Measurements from ENCODE around the gene PCSK4.
"Not testable (repeated sequence)": the region's sequence is repeated elsewhere in the genome, so short reads cannot be mapped to it uniquely, and the experiment has no call there.

PCSK4 gene

DNA sequence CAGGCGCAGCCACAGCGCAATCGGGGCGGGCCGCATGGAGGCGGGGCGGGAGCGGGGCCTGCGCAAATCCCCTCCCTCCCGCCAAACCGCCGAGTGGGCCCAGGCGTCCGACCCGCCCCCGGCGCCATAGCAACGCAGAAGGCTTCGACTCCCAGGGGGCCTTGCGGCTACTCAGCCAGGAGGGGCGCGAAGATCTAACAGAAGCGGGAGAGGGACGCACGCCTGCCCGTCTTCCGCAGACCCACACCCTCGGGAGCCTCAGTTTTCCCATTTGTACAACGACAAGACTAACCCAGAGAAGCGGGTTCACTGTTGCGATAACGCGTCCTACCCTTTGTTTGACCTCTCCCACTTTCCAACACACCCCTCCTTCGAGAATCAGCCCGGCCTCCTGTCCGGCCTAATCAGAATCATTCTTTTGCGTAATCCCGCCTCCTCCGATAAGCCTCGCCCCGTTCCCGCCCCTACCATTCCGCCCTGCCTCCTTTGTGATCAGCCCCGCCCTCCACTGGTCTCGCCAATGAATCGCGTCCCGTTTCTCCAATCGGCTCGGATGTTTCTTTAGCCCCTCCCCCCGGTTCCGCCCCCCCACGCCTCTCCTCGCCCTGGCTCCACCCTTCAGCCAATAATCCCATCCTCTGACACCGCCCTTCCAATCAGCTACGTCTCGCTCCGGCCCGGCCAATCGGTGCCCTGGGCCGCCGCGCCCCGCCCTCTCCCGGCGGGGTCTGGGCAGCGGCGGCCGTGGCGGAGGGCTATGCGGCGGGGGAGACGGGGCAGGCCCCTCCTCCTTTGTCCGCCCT is at the start of gene PCSK4:
Gene PCSK4, minus strand, starts transcription at position 40 of the 803 bp plus-strand sequence. Its CDS starts 4 bp downstream, at position 36.
- H3K27ac ChIP-seq = peak within 1 kb of the TSS; percentile 76
- POLR2A ChIA-PET (ENCODE audit: low non-redundant PET) = interaction anchor here (0.6 kb wide), 3 partner anchors 19 to 367 kb away, joined by 3 to 6 read pairs (median 5); no protein-coding TSS in a partner anchor
- CTCF ChIA-PET = interaction anchor here (0.6 kb wide), 1 partner anchor 115 kb away, joined by 3 read pairs; no protein-coding TSS in a partner anchor
- TF ChIP-seq, protein P1, sequence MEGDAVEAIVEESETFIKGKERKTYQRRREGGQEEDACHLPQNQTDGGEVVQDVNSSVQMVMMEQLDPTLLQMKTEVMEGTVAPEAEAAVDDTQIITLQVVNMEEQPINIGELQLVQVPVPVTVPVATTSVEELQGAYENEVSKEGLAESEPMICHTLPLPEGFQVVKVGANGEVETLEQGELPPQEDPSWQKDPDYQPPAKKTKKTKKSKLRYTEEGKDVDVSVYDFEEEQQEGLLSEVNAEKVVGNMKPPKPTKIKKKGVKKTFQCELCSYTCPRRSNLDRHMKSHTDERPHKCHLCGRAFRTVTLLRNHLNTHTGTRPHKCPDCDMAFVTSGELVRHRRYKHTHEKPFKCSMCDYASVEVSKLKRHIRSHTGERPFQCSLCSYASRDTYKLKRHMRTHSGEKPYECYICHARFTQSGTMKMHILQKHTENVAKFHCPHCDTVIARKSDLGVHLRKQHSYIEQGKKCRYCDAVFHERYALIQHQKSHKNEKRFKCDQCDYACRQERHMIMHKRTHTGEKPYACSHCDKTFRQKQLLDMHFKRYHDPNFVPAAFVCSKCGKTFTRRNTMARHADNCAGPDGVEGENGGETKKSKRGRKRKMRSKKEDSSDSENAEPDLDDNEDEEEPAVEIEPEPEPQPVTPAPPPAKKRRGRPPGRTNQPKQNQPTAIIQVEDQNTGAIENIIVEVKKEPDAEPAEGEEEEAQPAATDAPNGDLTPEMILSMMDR (conservative IDR thresholded peaks at IDR 0.05; ENCODE audit: low read depth) = no peak
- DNase-seq (ENCODE audit: low spot score) = peak; percentile 98

DNA sequence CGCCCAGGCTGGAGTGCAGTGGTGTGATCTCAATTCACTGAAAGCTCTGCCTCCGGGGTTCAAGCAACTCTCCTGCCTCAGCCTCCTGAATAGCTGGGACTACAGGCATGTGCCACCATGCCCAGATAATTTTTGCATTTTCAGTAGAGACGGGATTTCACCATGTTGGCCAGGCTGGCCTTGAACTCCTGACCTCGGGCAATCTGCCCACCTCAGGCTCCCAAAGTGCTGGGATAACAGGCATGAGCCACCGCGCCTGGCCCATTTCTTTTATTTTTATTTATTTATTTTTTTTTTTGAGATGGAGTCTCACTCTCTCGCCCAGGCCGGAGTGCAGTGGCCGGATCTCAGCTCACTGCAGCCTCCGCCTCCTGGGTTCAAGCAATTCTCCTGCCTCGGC is 49.6 kb upstream of the PCSK4 start:
- DNase-seq (ENCODE audit: low spot score); POLR2A ChIA-PET (ENCODE audit: low non-redundant PET); H3K27ac ChIP-seq: not testable (repeated sequence)
- CTCF ChIA-PET = interaction anchor here (0.6 kb wide), 1 partner anchor 227 kb away, joined by 6 read pairs; no protein-coding TSS in a partner anchor

DNA sequence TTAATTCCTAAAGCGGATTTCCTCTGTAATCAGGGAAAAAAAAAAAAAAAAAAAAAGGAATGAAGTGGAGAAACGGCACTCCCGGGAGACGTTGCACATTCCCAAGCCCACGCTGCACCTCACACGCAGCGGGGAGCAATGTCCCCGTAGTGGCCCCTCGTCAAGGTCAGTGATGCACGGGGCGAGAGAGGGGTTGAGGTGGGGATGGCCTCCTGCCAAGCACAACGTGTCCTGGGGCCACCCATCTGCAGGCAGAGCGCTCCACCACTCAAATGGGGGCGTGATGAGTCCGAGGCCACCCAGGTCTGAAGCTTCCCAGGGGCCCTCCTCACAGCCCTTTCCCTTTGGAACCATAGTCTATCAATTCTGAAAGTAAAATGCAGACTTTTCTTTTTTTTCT is 48.8 kb upstream of the PCSK4 start:
- CTCF ChIA-PET = no interaction called here
- H3K27ac ChIP-seq = no peak overlapping the region
- DNase-seq (ENCODE audit: low spot score) = no peak
- POLR2A ChIA-PET (ENCODE audit: low non-redundant PET) = no interaction called here
- TF ChIP-seq, protein P1 (conservative IDR thresholded peaks at IDR 0.05; ENCODE audit: low read depth) = no peak

DNA sequence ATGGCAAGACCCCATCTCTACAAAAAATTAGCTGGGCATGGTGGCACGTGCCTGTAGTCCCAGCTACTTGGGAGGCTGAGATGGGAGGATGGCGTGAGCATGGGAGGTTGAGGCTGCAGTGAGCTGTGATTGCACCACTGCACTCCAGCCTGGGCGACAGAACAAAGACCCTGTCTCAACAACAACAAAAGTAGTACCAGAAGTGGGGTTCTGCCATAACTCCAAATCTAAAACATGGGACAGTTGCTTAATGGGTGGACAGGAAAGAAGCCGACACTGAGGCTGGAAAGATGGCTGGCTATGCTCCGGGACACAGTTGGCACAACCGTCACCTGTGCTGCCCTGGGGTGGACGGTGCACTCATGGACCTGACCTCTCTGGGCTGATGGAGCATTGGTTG is 45.5 kb upstream of the PCSK4 start:
- DNase-seq (ENCODE audit: low spot score); CTCF ChIA-PET; H3K27ac ChIP-seq; POLR2A ChIA-PET (ENCODE audit: low non-redundant PET): not testable (repeated sequence)

DNA sequence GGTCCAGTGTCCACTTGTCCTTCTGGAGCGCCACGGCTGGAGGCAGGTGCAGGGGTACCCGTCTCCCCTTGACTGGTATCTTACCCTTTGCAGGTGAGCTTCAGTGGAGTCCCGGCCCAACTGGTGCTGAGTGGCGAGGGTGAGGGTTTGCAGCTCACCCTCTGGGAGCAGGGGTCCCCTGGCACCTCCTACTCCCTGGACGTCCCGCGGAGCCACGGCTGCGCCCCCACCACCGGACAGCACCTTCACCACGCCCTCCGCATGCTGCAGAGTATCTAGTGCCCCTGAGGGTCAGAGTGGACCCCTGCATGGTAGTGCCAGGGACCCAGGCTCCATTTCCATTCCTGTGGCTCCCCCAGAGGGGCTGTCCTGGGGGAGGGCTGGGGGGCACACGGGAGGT is 44.8 kb upstream of the PCSK4 start:
- DNase-seq (ENCODE audit: low spot score) = no peak
- TF ChIP-seq, protein P1 (conservative IDR thresholded peaks at IDR 0.05; ENCODE audit: low read depth) = no peak
- ChIA-PET POLR2A (ENCODE audit: low non-redundant PET) (no interaction called here), CTCF (no interaction called here)
- H3K27ac ChIP-seq = no peak overlapping the region

DNA sequence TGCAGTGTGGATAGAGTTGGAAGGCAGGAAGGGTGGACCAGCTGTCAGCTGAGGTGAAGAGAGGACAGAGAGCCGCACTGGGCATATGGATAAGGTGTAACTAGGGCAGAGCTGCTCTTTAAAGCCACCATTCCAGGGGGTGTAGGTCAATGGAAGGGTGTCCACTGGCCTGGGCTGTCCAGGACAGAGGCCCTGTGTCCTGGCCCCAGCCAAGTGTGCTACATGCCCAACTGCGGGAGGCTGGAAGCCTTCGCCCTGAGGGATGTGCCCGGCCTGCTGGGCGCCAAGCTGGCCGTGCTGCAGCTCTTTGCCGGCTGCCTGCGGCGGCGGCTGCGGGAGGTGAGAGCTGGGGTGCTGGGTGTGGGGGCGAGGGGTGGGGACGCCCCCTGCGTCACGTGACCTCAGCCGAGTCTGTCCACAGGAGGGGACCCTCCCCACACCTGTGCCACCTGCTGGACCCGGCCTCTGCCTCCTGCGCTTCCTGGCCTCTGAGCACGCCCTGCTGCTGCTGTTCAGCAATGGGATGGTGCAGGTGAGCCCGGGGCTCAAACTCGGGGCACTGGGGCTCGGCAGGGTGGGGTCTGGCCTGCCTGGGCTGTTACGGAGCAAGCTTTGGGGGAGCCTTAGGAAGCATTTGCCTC is 43.5 kb upstream of the PCSK4 start:
- no peak for DNase-seq (ENCODE audit: low spot score)
- TF ChIP-seq, protein P1 (conservative IDR thresholded peaks at IDR 0.05; ENCODE audit: low read depth) = no peak
- ChIA-PET POLR2A (ENCODE audit: low non-redundant PET) (no interaction called here), CTCF (interaction anchor here (0.6 to 1.3 kb wide), 3 partner anchors 11 to 328 kb away, joined by 3 to 4 read pairs (median 4); no protein-coding TSS in a partner anchor)
- H3K27ac ChIP-seq = no peak overlapping the region

DNA sequence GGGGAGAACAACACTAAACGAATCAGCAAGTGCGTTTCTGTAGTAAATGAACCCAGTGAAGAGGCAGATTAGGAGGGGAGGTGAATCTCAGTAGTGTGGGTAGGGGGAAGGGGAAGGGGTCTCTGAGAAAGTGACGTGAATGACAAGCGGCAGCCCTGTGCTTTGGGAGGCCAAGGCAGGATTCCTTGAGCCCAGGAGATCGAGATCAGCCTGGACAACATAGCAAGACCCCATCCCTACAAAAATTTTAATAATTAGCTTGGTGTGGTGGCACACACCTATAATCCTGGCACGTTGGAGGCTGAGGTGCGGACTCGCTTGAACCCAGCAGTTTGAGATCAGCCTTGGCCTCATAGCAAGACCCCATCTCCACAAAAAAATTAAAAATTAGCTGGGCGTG is 41.9 kb upstream of the PCSK4 start:
- CTCF ChIA-PET = interaction anchor here (0.9 kb wide), 1 partner anchor 14 kb away, joined by 3 read pairs; no protein-coding TSS in a partner anchor
- POLR2A ChIA-PET (ENCODE audit: low non-redundant PET) = no interaction called here
- DNase-seq (ENCODE audit: low spot score) = no peak

More for the DNA sequence above, 41.9 kb upstream of the PCSK4 start:
- TF ChIP-seq, protein P1 (conservative IDR thresholded peaks at IDR 0.05; ENCODE audit: low read depth) = no peak
- no peak overlapping the region for H3K27ac ChIP-seq
